Endodermal cell (in vitro differentiated cells): ENCODE data around the gene MRAS. TPM values are rescaled to one million over a fixed set of nuclear protein-coding genes. Genes with fewer than 3 reads are reported as not detected.

Experiments
- DNase-seq: peaks from one replicate; pipeline ENCODE4 v3.0.0-alpha.2; 2017
- H3K27ac ChIP-seq: 2 replicates; pipeline ENCODE4 v1.5.1; 2013; ENCODE audit warnings: mild to moderate bottlenecking, low read depth, low read length, moderate library complexity
- H3K27me3 ChIP-seq: 2 replicates; pipeline ENCODE4 v1.6.1; 2013; ENCODE audit warnings: mild to moderate bottlenecking, low read length, moderate library complexity; ENCODE audit not compliant: insufficient read depth, control insufficient read depth, poor library complexity, severe bottlenecking
- H3K36me3 ChIP-seq: 2 replicates; pipeline ENCODE4 v1.7.0; 2013; ENCODE audit warnings: mild to moderate bottlenecking, low read length, moderate library complexity; ENCODE audit not compliant: control insufficient read depth, insufficient read depth
- H3K4me1 ChIP-seq: one replicate; pipeline ENCODE4 v1.7.0; 2013; ENCODE audit warnings: low read length; ENCODE audit not compliant: control insufficient read depth, insufficient read depth
- H3K4me3 ChIP-seq: 2 replicates; pipeline ENCODE4 v1.5.1; 2013; ENCODE audit warnings: mild to moderate bottlenecking, low read length, moderate library complexity
- H3K9ac ChIP-seq: 2 replicates; pipeline ENCODE4 v1.6.1; 2013; ENCODE audit warnings: mild to moderate bottlenecking, low read length, moderate library complexity; ENCODE audit not compliant: poor library complexity, severe bottlenecking; ENCODE audit errors: extremely low read depth
- H3K9me3 ChIP-seq: 2 replicates; pipeline ENCODE4 v1.6.1; 2013; ENCODE audit warnings: mild to moderate bottlenecking, low read length, moderate library complexity; ENCODE audit not compliant: control insufficient read depth
- H3K27ac Mint-ChIP-seq: 2 replicates; pipeline ENCODE4 v1.8.0; 2020; ENCODE audit warnings: mixed read lengths
- H3K27me3 Mint-ChIP-seq: 2 replicates; pipeline ENCODE4 v1.8.0; 2021; ENCODE audit warnings: mild to moderate bottlenecking, mixed read lengths; ENCODE audit not compliant: insufficient read depth
- H3K36me3 Mint-ChIP-seq: 2 replicates; pipeline ENCODE4 v1.8.0; 2020; ENCODE audit warnings: low read depth, mixed read lengths
- H3K4me1 Mint-ChIP-seq: 2 replicates; pipeline ENCODE4 v1.8.0; 2020; ENCODE audit warnings: mixed read lengths
- H3K4me3 Mint-ChIP-seq: 2 replicates; pipeline ENCODE4 v1.8.0; 2020; ENCODE audit warnings: mild to moderate bottlenecking, moderate library complexity, mixed read lengths
- H3K9me3 Mint-ChIP-seq: 2 replicates; pipeline ENCODE4 v1.8.0; 2020; ENCODE audit warnings: mild to moderate bottlenecking, mixed read lengths
- WGBS, 2 experiments: methylation state at CpG; one replicate each; pipeline versions ENCODE4 v1.1.5 to v1.1.7; 2013; ENCODE audit warnings: missing lambda C conversion rate in 2 of 2, mixed read lengths in 1 of 2; ENCODE audit not compliant: insufficient coverage in 1 of 2, insufficient read length in 1 of 2; 5-methylcytosine and 5-hydroxymethylcytosine counted together
- total RNA-seq, 2 donors: library from RNA; stranded (reverse); fragmentation: NEBNext Ultra II Directional in 1 of 2; extraction: Animal tissue kit (Norgen Biotek cat#: 25700) in 1 of 2; gene quantifications; 2 replicates in 1 of 2; 3 replicates in 1 of 2; pipeline ENCODE4 v1.2.1, GENCODE V29; 2021
- TF ChIP-seq, protein P1 (sequence below): fragments of 200-600 bp; sonication (generic); conservative IDR thresholded peaks from 2 replicates; pipeline ENCODE4 v1.5.0; 2021; ENCODE audit warnings: antibody characterized with exemption, mild to moderate bottlenecking

Gene MRAS
- total RNA-seq, 2 donors from 2014 or later: 12.8 to 16.1 TPM

GRCh38 chr3:138325990-138326389 lies 22.4 kb upstream of the MRAS start:
- no peaks in the 10 kb centered on the region for H3K4me1 ChIP-seq
- no peaks in the 10 kb centered on the region for H3K9me3 Mint-ChIP-seq
- no peaks in the 10 kb centered on the region for H3K36me3 Mint-ChIP-seq
- H3K36me3 ChIP-seq: no peaks in the 10 kb centered on the region
- H3K27ac Mint-ChIP-seq: no peak overlapping the region
- H3K4me3 Mint-ChIP-seq: no peak overlapping the region
- no peaks in the 10 kb centered on the region for H3K9me3 ChIP-seq
- H3K27ac ChIP-seq: no peak overlapping the region
- TF ChIP-seq, protein P1, sequence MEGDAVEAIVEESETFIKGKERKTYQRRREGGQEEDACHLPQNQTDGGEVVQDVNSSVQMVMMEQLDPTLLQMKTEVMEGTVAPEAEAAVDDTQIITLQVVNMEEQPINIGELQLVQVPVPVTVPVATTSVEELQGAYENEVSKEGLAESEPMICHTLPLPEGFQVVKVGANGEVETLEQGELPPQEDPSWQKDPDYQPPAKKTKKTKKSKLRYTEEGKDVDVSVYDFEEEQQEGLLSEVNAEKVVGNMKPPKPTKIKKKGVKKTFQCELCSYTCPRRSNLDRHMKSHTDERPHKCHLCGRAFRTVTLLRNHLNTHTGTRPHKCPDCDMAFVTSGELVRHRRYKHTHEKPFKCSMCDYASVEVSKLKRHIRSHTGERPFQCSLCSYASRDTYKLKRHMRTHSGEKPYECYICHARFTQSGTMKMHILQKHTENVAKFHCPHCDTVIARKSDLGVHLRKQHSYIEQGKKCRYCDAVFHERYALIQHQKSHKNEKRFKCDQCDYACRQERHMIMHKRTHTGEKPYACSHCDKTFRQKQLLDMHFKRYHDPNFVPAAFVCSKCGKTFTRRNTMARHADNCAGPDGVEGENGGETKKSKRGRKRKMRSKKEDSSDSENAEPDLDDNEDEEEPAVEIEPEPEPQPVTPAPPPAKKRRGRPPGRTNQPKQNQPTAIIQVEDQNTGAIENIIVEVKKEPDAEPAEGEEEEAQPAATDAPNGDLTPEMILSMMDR: no peak
- peaks cover 2% of the 10 kb centered on the region for H3K27me3 Mint-ChIP-seq
- H3K4me3 ChIP-seq: no peak overlapping the region
- H3K4me1 Mint-ChIP-seq: peaks cover 20% of the 10 kb centered on the region
- DNase-seq: no peak
- no peaks in the 10 kb centered on the region for H3K27me3 ChIP-seq
- H3K9ac ChIP-seq: no peak overlapping the region

GRCh38 chr3:138326866-138327595 lies 21.3 kb upstream of the MRAS start:
- no peak overlapping the region for H3K27ac Mint-ChIP-seq
- H3K4me1 ChIP-seq: no peaks in the 10 kb centered on the region
- H3K27me3 Mint-ChIP-seq: peaks cover 2% of the 10 kb centered on the region
- H3K9me3 Mint-ChIP-seq: no peaks in the 10 kb centered on the region
- 94 to 100% methylated on average over 5 to 12 of the region's 12 CpGs for WGBS, 2 experiments
- no peaks in the 10 kb centered on the region for H3K36me3 Mint-ChIP-seq
- no peaks in the 10 kb centered on the region for H3K27me3 ChIP-seq
- TF ChIP-seq, protein P1: no peak
- no peaks in the 10 kb centered on the region for H3K9me3 ChIP-seq
- H3K36me3 ChIP-seq: no peaks in the 10 kb centered on the region
- no peak overlapping the region for H3K4me3 Mint-ChIP-seq
- H3K4me3 ChIP-seq: no peak overlapping the region
- H3K4me1 Mint-ChIP-seq: peaks cover 20% of the 10 kb centered on the region
- H3K27ac ChIP-seq: no peak overlapping the region
- no peak for DNase-seq
- H3K9ac ChIP-seq: no peak overlapping the region

- Histone ChIP-seq H3K4me1 (no peaks in the 10 kb centered on the region), H3K4me3 (no peak overlapping the region), H3K27me3 (no peaks in the 10 kb centered on the region), H3K27ac (no peak overlapping the region), H3K36me3 (no peaks in the 10 kb centered on the region), H3K9me3 (no peaks in the 10 kb centered on the region), H3K9ac (no peak overlapping the region)
- Mint-ChIP-seq H3K4me1 (peaks cover 20% of the 10 kb centered on the region), H3K4me3 (no peak overlapping the region), H3K27ac (no peak overlapping the region), H3K36me3 (no peaks in the 10 kb centered on the region), H3K27me3 (peaks cover 2% of the 10 kb centered on the region), H3K9me3 (no peaks in the 10 kb centered on the region)
- TF ChIP-seq, protein P1: no peak
- 86 to 89% methylated on average over 4 of the region's 4 CpGs for WGBS, 2 experiments
- no peak for DNase-seq
Measured at GRCh38 chr3:138327831-138328230, 20.5 kb upstream of the MRAS start.
